ENCODE measurements around the gene GAPDH.
A peak's percentile ranks its signal among the peaks of the same experiment; 100 is the strongest.
"Not testable (repeated sequence)": the region's sequence is repeated elsewhere in the genome, so short reads cannot be mapped to it uniquely, and the experiment has no call there.

Gene GAPDH

GRCh38 chr12:6542209-6543009 is 8.1 kb downstream of the GAPDH start:
- FAIRE-seq = no peak
- no peak for DNase-seq (ENCODE audit: low spot score)

- FAIRE-seq = no peak
- DNase-seq (ENCODE audit: low spot score) = no peak
These were observed 11.7 kb downstream of the GAPDH start for GRCh38 chr12:6546016-6546415.

- DNase-seq (ENCODE audit: low spot score) (no peak), FAIRE-seq (no peak)
These were observed 13.2 kb downstream of the GAPDH start for GRCh38 chr12:6547566-6547965.

GRCh38 chr12:6547987-6548386 is 13.7 kb downstream of the GAPDH start:
- DNase-seq (ENCODE audit: low spot score) (peak; percentile 72), FAIRE-seq (peak; percentile 83)

GRCh38 chr12:6548556-6548955 is 14.2 kb downstream of the GAPDH start:
- FAIRE-seq = no peak
- no peak for DNase-seq (ENCODE audit: low spot score)

GRCh38 chr12:6548966-6549683 is 14.8 kb downstream of the GAPDH start:
- FAIRE-seq = no peak
- no peak for DNase-seq (ENCODE audit: low spot score)

- DNase-seq (ENCODE audit: low spot score) (no peak), FAIRE-seq (no peak)
These were observed 15.4 kb downstream of the GAPDH start for GRCh38 chr12:6549684-6550151.

GRCh38 chr12:6550294-6551062 is 16.2 kb downstream of the GAPDH start:
- no peak for FAIRE-seq
- DNase-seq (ENCODE audit: low spot score) = no peak

- FAIRE-seq = no peak
- no peak for DNase-seq (ENCODE audit: low spot score)
These were observed 16.7 kb downstream of the GAPDH start for GRCh38 chr12:6551063-6551461.

- FAIRE-seq (no peak), DNase-seq (ENCODE audit: low spot score) (peak; percentile 62)
These were observed 17.3 kb downstream of the GAPDH start for GRCh38 chr12:6551496-6552139.

GRCh38 chr12:6552140-6552551 is 17.8 kb downstream of the GAPDH start:
- no peak for FAIRE-seq
- DNase-seq (ENCODE audit: low spot score) = peak; percentile 47

GRCh38 chr12:6553051-6553868 is 18.9 kb downstream of the GAPDH start:
- DNase-seq (ENCODE audit: low spot score) (peak; percentile 84), FAIRE-seq (peak; percentile 90)

- FAIRE-seq = peak; percentile 67
- DNase-seq (ENCODE audit: low spot score) = peak; percentile 79
These were observed 20.1 kb downstream of the GAPDH start for GRCh38 chr12:6554168-6555017.

- DNase-seq (ENCODE audit: low spot score) (no peak), FAIRE-seq (no peak)
These were observed 20.8 kb downstream of the GAPDH start for GRCh38 chr12:6555018-6555691.

- FAIRE-seq; DNase-seq (ENCODE audit: low spot score): not testable (repeated sequence)
These were observed 22.1 kb downstream of the GAPDH start for GRCh38 chr12:6556496-6556817.

- FAIRE-seq = no peak
These were observed 22.5 kb downstream of the GAPDH start for GRCh38 chr12:6556857-6557256.

GRCh38 chr12:6558014-6558760 is 23.9 kb downstream of the GAPDH start:
- FAIRE-seq = not testable (repeated sequence)

More at GRCh38 chr12:6556857-6557256, 22.5 kb downstream of the GAPDH start:
- no peak for DNase-seq (ENCODE audit: low spot score)

GRCh38 chr12:6559500-6559899 is 25.2 kb downstream of the GAPDH start:
- no peak for DNase-seq (ENCODE audit: low spot score)
- FAIRE-seq = no peak

More at GRCh38 chr12:6558014-6558760, 23.9 kb downstream of the GAPDH start:
- DNase-seq (ENCODE audit: low spot score) = not testable (repeated sequence)

Measured in RCC 7860 (cell line).